GM12891 (cell line): ENCODE results near the gene FIBP.

ENCODE experiments used
- POLR2A ChIP-seq: IDR thresholded peaks from 2 replicates; pipeline ENCODE4 v1.6.1; 2011; ENCODE audit warnings: low read depth, low read length, control low read depth
- POLR2AphosphoS5 ChIP-seq: IDR thresholded peaks from 2 replicates; pipeline ENCODE4 v1.6.1; 2011; ENCODE audit warnings: low read depth, low read length, control low read depth
- TAF1 ChIP-seq: IDR thresholded peaks from 2 replicates; pipeline ENCODE4 v1.6.1; 2011; ENCODE audit warnings: low read depth, low read length, control low read depth

- TF ChIP-seq POLR2AphosphoS5 (no peak), POLR2A (no peak), TAF1 (no peak)
Observed at GRCh38 chr11:65884716-65885092, 3.6 kb downstream of the FIBP start.
